HepG2 (cell line): ENCODE results near the gene NUP153. TPM values are rescaled to one million over a fixed set of nuclear protein-coding genes. Genes with fewer than 3 reads are reported as not detected.

Source experiments
- ATF1 ChIP-seq: IDR thresholded peaks from 2 replicates; pipeline ENCODE4 v1.6.1; 2016; ENCODE audit warnings: mild to moderate bottlenecking, control low read depth
- CBFB ChIP-seq: sonication (generic); formaldehyde crosslinking; IDR thresholded peaks from 2 replicates; pipeline ENCODE4 v1.4.0; 2020; ENCODE audit warnings: missing genetic modification reagents
- ELF4 ChIP-seq: sonication (generic); formaldehyde crosslinking; IDR thresholded peaks from 2 replicates; pipeline ENCODE4 v1.5.0; 2020; ENCODE audit warnings: missing genetic modification reagents, mild to moderate bottlenecking, moderate library complexity, borderline replicate concordance
- ERF ChIP-seq: IDR thresholded peaks from 2 replicates; pipeline ENCODE4 v1.6.1; 2018; ENCODE audit warnings: missing biosample characterization, missing genetic modification reagents
- ETV6 ChIP-seq: sonication (generic); formaldehyde crosslinking; conservative IDR thresholded peaks from 2 replicates; pipeline ENCODE4 v1.4.0; 2020; ENCODE audit warnings: missing genetic modification reagents
- GATA4 ChIP-seq: sonication (generic); IDR thresholded peaks from 2 replicates; pipeline ENCODE4 v1.6.1; 2016; ENCODE audit warnings: antibody characterized with exemption, low read depth, borderline replicate concordance
- LCORL ChIP-seq, 2 experiments: fragments of 450-650 bp in 1 of 2; sonication (generic) in 1 of 2; formaldehyde crosslinking in 1 of 2; IDR thresholded peaks; 2 replicates each; pipeline versions ENCODE4 v1.5.0 to v1.6.1; 2017 to 2020; ENCODE audit warnings: antibody characterized with exemption in 1 of 2, missing genetic modification reagents in 1 of 2
- MAZ ChIP-seq, 2 experiments: sonication (generic) in 1 of 2; formaldehyde crosslinking in 1 of 2; IDR thresholded peaks; 2 replicates each; pipeline versions ENCODE4 v1.5.0 to v1.6.1; 2012 to 2020; ENCODE audit warnings: low read depth in 2 of 2, mild to moderate bottlenecking in 2 of 2, borderline replicate concordance in 1 of 2, improper control_type of control experiment in 1 of 2, low read length in 1 of 2, missing genetic modification reagents in 1 of 2, moderate library complexity in 1 of 2
- MXD4 ChIP-seq: IDR thresholded peaks from 2 replicates; pipeline ENCODE4 v1.6.1; 2016; ENCODE audit warnings: mild to moderate bottlenecking, missing biosample characterization, missing genetic modification reagents
- RFX1 ChIP-seq: fragments of 450-650 bp; IDR thresholded peaks from 2 replicates; pipeline ENCODE4 v1.6.1; 2017
- RNF2 ChIP-seq: fragments of 450-650 bp; conservative IDR thresholded peaks from 2 replicates; pipeline ENCODE4 v1.6.1; 2016; ENCODE audit warnings: low read depth
- SP1 ChIP-seq, 2 experiments: fragments of 450-650 bp in 1 of 2; sonication (generic) in 1 of 2; formaldehyde crosslinking in 1 of 2; IDR thresholded peaks; 2 replicates each; pipeline versions ENCODE4 v1.4.0 to v1.6.1; 2016 to 2020; ENCODE audit warnings: missing genetic modification reagents in 1 of 2
- SRY ChIP-seq: sonication (generic); formaldehyde crosslinking; IDR thresholded peaks from 2 replicates; pipeline ENCODE4 v1.8.0; 2022; ENCODE audit warnings: mild to moderate bottlenecking, missing genetic modification reagents
- TBX3 ChIP-seq: fragments of 450-650 bp; IDR thresholded peaks from 2 replicates; pipeline ENCODE4 v1.6.1; 2017; ENCODE audit warnings: antibody characterized with exemption, mild to moderate bottlenecking, inconsistent platforms, borderline replicate concordance
- ZBTB20 ChIP-seq: sonication (generic); formaldehyde crosslinking; IDR thresholded peaks from 2 replicates; pipeline ENCODE4 v1.8.1; 2023; ENCODE audit warnings: missing genetic modification reagents, low read depth, mild to moderate bottlenecking, borderline replicate concordance
- ZKSCAN1 ChIP-seq: fragments of 150-350 bp; IDR thresholded peaks from 2 replicates; pipeline ENCODE4 v1.6.1; 2014; ENCODE audit warnings: low read length
- ZNF224 ChIP-seq: sonication (generic); formaldehyde crosslinking; IDR thresholded peaks from 2 replicates; pipeline ENCODE4 v1.5.0; 2020; ENCODE audit warnings: mild to moderate bottlenecking, missing genetic modification reagents
- ZNF24 ChIP-seq: fragments of 450-650 bp; IDR thresholded peaks from 2 replicates; pipeline ENCODE4 v1.6.1; 2017; ENCODE audit warnings: antibody characterized with exemption, mild to moderate bottlenecking
- ZNF354B ChIP-seq: sonication (generic); formaldehyde crosslinking; IDR thresholded peaks from 2 replicates; pipeline ENCODE4 v1.8.0; 2022; ENCODE audit warnings: mild to moderate bottlenecking, missing genetic modification reagents
- ZNF501 ChIP-seq: sonication (generic); formaldehyde crosslinking; IDR thresholded peaks from 2 replicates; pipeline ENCODE4 v1.5.1; 2020; ENCODE audit warnings: mild to moderate bottlenecking, moderate library complexity, missing genetic modification reagents
- ZNF780A ChIP-seq: sonication (generic); formaldehyde crosslinking; IDR thresholded peaks from 2 replicates; pipeline ENCODE4 v1.8.0; 2022; ENCODE audit warnings: mild to moderate bottlenecking, missing genetic modification reagents, moderate library complexity
- ZNF879 ChIP-seq: sonication (generic); formaldehyde crosslinking; IDR thresholded peaks from 2 replicates; pipeline ENCODE4 v1.8.1; 2023; ENCODE audit warnings: missing genetic modification reagents
- polyA plus RNA-seq, 8 experiments: library from polyadenylated mRNA; depleted of rRNA in 3 of 8; stranded (reverse) in 7 of 8; unstranded in 1 of 8; fragments of >200 nt; fragmentation: Illumina TruSeq in 4 of 8; extraction: Trizol in 4 of 8; gene quantifications; 2 replicates each; pipeline versions ENCODE4 v1.2.1 to v1.2.3, GENCODE V29; 2011 to 2016; ENCODE audit warnings: low read depth in 4 of 8, missing spikeins in 1 of 8, mixed read lengths in 1 of 8; ENCODE audit not compliant: insufficient read depth in 1 of 8
- total RNA-seq, 5 experiments: library from RNA; depleted of rRNA; stranded (reverse); fragments of >200 nt; fragmentation: Illumina TruSeq; extraction: Trizol; gene quantifications; 2 replicates each; pipeline ENCODE4 v1.2.3, GENCODE V29; 2016; ENCODE audit warnings: low read depth in 1 of 5
- TF ChIP-seq, protein P1 (sequence below): sonication (generic); formaldehyde crosslinking; IDR thresholded peaks from 2 replicates; pipeline ENCODE4 v1.5.0; 2020; ENCODE audit warnings: mild to moderate bottlenecking, missing genetic modification reagents
- TF ChIP-seq, protein P2 (sequence below): sonication (generic); formaldehyde crosslinking; IDR thresholded peaks from 2 replicates; pipeline ENCODE4 v1.8.0; 2022; ENCODE audit warnings: low read depth, missing genetic modification reagents
- TF ChIP-seq, protein P3 (sequence below): sonication (generic); formaldehyde crosslinking; IDR thresholded peaks from 2 replicates; pipeline ENCODE4 v1.8.1; 2023; ENCODE audit warnings: mild to moderate bottlenecking, missing genetic modification reagents
- TF ChIP-seq, protein P4 (sequence below): sonication (generic); formaldehyde crosslinking; IDR thresholded peaks from 2 replicates; pipeline ENCODE4 v1.4.0; 2020; ENCODE audit warnings: missing genetic modification reagents, low read depth, mild to moderate bottlenecking, borderline replicate concordance

The NUP153 gene
- total and polyA plus RNA-seq, 2 of the 13 experiments (the other 11 are each of a cell fraction or from before 2014, with no cell fraction given), result 29.8 to 55.2 TPM

DNA sequence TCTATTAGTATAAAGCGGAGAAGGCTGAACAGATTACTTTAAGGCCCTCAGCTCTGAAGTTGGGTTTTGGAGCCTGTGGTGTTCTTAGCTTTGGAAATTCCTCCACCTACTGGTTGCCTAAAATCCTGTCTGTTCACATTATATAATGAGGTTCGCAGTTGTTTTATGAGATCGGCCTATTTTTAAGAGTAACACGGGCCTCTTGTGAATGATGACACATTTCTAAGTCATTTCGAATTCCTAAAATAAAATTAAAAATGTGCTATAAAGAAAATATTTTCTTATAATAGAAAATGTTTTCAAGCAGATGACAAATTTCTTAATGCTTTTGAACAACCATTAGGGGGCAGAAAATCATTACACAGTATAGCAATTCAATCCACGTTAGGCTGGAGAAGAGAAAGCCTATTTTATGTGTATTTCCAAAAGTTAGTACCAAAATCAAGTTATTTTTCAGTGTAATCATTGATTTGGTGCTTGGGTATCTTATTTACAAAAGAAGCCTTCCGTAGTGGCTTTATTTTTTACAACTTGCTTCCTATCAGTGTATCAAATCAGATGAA lies 122.4 kb downstream of the NUP153 start (continued):
- TF ChIP-seq SP1 (IDR thresholded peaks at IDR 0.05) (no peak), SP1 (CRISPR knock-in tag; IDR thresholded peaks at IDR 0.05) (no peak), MAZ (IDR thresholded peaks at IDR 0.05; ENCODE audit: borderline replicate concordance, low read depth, low read length) (0 out of 2 replicates have a peak, but pooled peaks have one; percentile 21), MAZ (CRISPR knock-in tag; IDR thresholded peaks at IDR 0.05; ENCODE audit: low read depth) (no peak), ZNF879 (CRISPR knock-in tag) (no peak), SRY (CRISPR knock-in tag) (no peak), ZNF501 (CRISPR knock-in tag) (no peak), ETV6 (CRISPR knock-in tag) (no peak), TBX3 (no peak), LCORL (IDR thresholded peaks at IDR 0.05) (no peak), LCORL (CRISPR knock-in tag; IDR thresholded peaks at IDR 0.05) (no peak), CBFB (CRISPR knock-in tag) (no peak), ZNF354B (CRISPR knock-in tag) (no peak), ZNF780A (CRISPR knock-in tag) (no peak), ATF1 (CRISPR knock-in tag) (peak; percentile 26; the same call in 1 of the 2 replicates), ZBTB20 (no peak), ZNF24 (0 out of 2 replicates have a peak, but pooled peaks have one; percentile 57), GATA4 (no peak), RNF2 (no peak), ELF4 (no peak), MXD4 (CRISPR knock-in tag) (no peak), ZNF224 (no peak), ZKSCAN1 (no peak), RFX1 (no peak), ERF (CRISPR knock-in tag) (peak; percentile 39; the same call in 1 of the 2 replicates)
- TF ChIP-seq, protein P1, sequence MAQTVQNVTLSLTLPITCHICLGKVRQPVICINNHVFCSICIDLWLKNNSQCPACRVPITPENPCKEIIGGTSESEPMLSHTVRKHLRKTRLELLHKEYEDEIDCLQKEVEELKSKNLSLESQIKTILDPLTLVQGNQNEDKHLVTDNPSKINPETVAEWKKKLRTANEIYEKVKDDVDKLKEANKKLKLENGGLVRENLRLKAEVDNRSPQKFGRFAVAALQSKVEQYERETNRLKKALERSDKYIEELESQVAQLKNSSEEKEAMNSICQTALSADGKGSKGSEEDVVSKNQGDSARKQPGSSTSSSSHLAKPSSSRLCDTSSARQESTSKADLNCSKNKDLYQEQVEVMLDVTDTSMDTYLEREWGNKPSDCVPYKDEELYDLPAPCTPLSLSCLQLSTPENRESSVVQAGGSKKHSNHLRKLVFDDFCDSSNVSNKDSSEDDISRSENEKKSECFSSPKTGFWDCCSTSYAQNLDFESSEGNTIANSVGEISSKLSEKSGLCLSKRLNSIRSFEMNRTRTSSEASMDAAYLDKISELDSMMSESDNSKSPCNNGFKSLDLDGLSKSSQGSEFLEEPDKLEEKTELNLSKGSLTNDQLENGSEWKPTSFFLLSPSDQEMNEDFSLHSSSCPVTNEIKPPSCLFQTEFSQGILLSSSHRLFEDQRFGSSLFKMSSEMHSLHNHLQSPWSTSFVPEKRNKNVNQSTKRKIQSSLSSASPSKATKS (CRISPR knock-in tag), result no peak
- TF ChIP-seq, protein P2, sequence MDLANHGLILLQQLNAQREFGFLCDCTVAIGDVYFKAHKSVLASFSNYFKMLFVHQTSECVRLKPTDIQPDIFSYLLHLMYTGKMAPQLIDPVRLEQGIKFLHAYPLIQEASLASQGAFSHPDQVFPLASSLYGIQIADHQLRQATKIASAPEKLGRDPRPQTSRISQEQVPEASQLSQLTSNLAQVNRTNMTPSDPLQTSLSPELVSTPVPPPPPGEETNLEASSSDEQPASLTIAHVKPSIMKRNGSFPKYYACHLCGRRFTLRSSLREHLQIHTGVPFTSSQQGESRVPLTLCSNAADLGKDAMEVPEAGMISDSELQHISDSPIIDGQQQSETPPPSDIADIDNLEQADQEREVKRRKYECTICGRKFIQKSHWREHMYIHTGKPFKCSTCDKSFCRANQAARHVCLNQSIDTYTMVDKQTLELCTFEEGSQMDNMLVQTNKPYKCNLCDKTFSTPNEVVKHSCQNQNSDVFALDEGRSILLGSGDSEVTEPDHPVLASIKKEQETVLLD (CRISPR knock-in tag), result no peak
- TF ChIP-seq, protein P3, sequence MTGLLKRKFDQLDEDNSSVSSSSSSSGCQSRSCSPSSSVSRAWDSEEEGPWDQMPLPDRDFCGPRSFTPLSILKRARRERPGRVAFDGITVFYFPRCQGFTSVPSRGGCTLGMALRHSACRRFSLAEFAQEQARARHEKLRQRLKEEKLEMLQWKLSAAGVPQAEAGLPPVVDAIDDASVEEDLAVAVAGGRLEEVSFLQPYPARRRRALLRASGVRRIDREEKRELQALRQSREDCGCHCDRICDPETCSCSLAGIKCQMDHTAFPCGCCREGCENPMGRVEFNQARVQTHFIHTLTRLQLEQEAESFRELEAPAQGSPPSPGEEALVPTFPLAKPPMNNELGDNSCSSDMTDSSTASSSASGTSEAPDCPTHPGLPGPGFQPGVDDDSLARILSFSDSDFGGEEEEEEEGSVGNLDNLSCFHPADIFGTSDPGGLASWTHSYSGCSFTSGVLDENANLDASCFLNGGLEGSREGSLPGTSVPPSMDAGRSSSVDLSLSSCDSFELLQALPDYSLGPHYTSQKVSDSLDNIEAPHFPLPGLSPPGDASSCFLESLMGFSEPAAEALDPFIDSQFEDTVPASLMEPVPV, result no peak
- TF ChIP-seq, protein P4, sequence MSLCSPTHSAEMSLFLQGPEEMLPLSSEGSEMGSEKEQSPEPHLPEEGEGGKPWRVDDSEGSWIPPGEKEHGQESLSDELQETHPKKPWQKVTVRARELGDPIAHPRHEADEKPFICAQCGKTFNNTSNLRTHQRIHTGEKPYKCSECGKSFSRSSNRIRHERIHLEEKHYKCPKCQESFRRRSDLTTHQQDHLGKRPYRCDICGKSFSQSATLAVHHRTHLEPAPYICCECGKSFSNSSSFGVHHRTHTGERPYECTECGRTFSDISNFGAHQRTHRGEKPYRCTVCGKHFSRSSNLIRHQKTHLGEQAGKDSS (CRISPR knock-in tag), result no peak
